OCI-LY3 (cell line): ENCODE results near the gene SMG7.

Source experiments
- H2AFZ ChIP-seq: fragments of 200-600, 300-600 bp; shearing (Covaris generic); 2 replicates; pipeline ENCODE4 v1.6.0; 2014; ENCODE audit warnings: antibody characterized with exemption, low read depth, low read length
- H3K27ac ChIP-seq: fragments of 200-600, 300-600 bp; sonication (generic); 2 replicates; pipeline ENCODE4 v1.5.1; 2014; ENCODE audit warnings: mild to moderate bottlenecking, low read length, moderate library complexity, mixed read lengths
- H3K27me3 ChIP-seq: fragments of 200-600, 300-600 bp; sonication (generic); 2 replicates; pipeline ENCODE4 v1.6.1; 2014; ENCODE audit warnings: low read depth, low read length, mixed read lengths
- H3K36me3 ChIP-seq: fragments of 200-600, 300-600 bp; sonication (generic); replicated peaks from 2 replicates; pipeline ENCODE3; 2014; ENCODE audit warnings: low read depth, low read length, mixed read lengths
- H3K4me1 ChIP-seq: fragments of 300-600, 200-600 bp; sonication (generic); 2 replicates; pipeline ENCODE4 v1.6.1; 2014; ENCODE audit warnings: low read length, mixed read lengths
- H3K4me2 ChIP-seq: fragments of 200-600, 300-600 bp; sonication (generic); 2 replicates; pipeline ENCODE4 v1.6.1; 2014; ENCODE audit warnings: low read length, mixed read lengths
- H3K4me3 ChIP-seq: fragments of 300-600, 200-600 bp; sonication (generic); 2 replicates; pipeline ENCODE4 v1.5.1; 2014; ENCODE audit warnings: antibody characterized with exemption, mild to moderate bottlenecking, low read length, moderate library complexity
- H3K79me2 ChIP-seq: fragments of 300-600, 200-600 bp; shearing (Covaris generic); 2 replicates; pipeline ENCODE4 v1.6.1; 2014; ENCODE audit warnings: mild to moderate bottlenecking, low read length, mixed read lengths
- H3K9ac ChIP-seq: fragments of 300-600, 200-600 bp; shearing (Covaris generic); 2 replicates; pipeline ENCODE4 v1.6.0; 2014; ENCODE audit warnings: mild to moderate bottlenecking, low read length, moderate library complexity
- H3K9me3 ChIP-seq: fragments of 200-600, 300-600 bp; shearing (Covaris generic); 2 replicates; pipeline ENCODE4 v1.6.1; 2014; ENCODE audit warnings: low read length, mixed read lengths; ENCODE audit not compliant: insufficient read depth
- H4K20me1 ChIP-seq: fragments of 200-600, 300-600 bp; sonication (generic); 2 replicates; pipeline ENCODE4 v1.6.1; 2016; ENCODE audit warnings: low read length, mixed read lengths; ENCODE audit not compliant: insufficient read depth
- CTCF ChIP-seq: fragments of 200-600, 300-600 bp; sonication (generic); IDR thresholded peaks from 2 replicates; pipeline ENCODE4 v1.5.1; 2014; ENCODE audit warnings: antibody characterized with exemption, low read length, low read depth
- EZH2phosphoT487 ChIP-seq: fragments of 200-600 bp; shearing (Covaris generic); IDR thresholded peaks from 2 replicates; pipeline ENCODE4 v1.6.1; 2018; ENCODE audit warnings: antibody characterized with exemption, mixed run types, low read depth

The SMG7 gene

GRCh38 chr1:183559061-183559460, 86.8 kb downstream of the SMG7 start:
- TF ChIP-seq CTCF (no peak), EZH2phosphoT487 (no peak)
- H3K36me3 ChIP-seq, result peaks cover 87% of the 10 kb centered on the region

GRCh38 chr1:183562701-183563100, 90.4 kb downstream of the SMG7 start:
- H3K9ac ChIP-seq, result no peak overlapping the region
- TF ChIP-seq CTCF (no peak), EZH2phosphoT487 (no peak)
- H3K4me2 ChIP-seq, result no peak overlapping the region
- H3K79me2 ChIP-seq, result peaks cover 36% of the 10 kb centered on the region
- no peak overlapping the region for H3K27ac ChIP-seq
- H3K4me1 ChIP-seq, result peaks cover 5% of the 10 kb centered on the region
- H4K20me1 ChIP-seq, result peaks cover 24% of the 10 kb centered on the region; the same call in 1 of the 2 replicates
- no peaks in the 10 kb centered on the region for H3K9me3 ChIP-seq
- no peaks in the 10 kb centered on the region for H3K27me3 ChIP-seq
- H2AFZ ChIP-seq, result no peak overlapping the region
- H3K4me3 ChIP-seq, result no peak overlapping the region
- peaks cover 86% of the 10 kb centered on the region for H3K36me3 ChIP-seq

More at GRCh38 chr1:183559061-183559460, 86.8 kb downstream of the SMG7 start:
- Histone ChIP-seq H2AFZ (no peak overlapping the region), H3K9me3 (no peaks in the 10 kb centered on the region), H3K9ac (no peak overlapping the region), H3K4me2 (no peak overlapping the region), H3K4me3 (no peak overlapping the region), H3K27me3 (no peaks in the 10 kb centered on the region), H3K27ac (no peak overlapping the region), H3K79me2 (peaks cover 22% of the 10 kb centered on the region), H4K20me1 (peaks cover 23% of the 10 kb centered on the region; the same call in 1 of the 2 replicates), H3K4me1 (no peaks in the 10 kb centered on the region)

GRCh38 chr1:183565261-183565660, 93.0 kb downstream of the SMG7 start:
- Histone ChIP-seq H3K4me3 (no peak overlapping the region), H3K9ac (no peak overlapping the region), H3K27ac (no peak overlapping the region), H3K79me2 (peaks cover 46% of the 10 kb centered on the region), H3K4me2 (no peak overlapping the region), H3K4me1 (peaks cover 29% of the 10 kb centered on the region), H2AFZ (no peak overlapping the region), H4K20me1 (peaks cover 32% of the 10 kb centered on the region; the same call in 1 of the 2 replicates), H3K9me3 (no peaks in the 10 kb centered on the region), H3K36me3 (peaks cover 90% of the 10 kb centered on the region), H3K27me3 (no peaks in the 10 kb centered on the region)
- no peak for TF ChIP-seq EZH2phosphoT487
- no peak for TF ChIP-seq CTCF

GRCh38 chr1:183566026-183566425, 93.7 kb downstream of the SMG7 start:
- Histone ChIP-seq H2AFZ (no peak overlapping the region), H3K4me3 (no peak overlapping the region), H3K27ac (no peak overlapping the region), H4K20me1 (peaks cover 32% of the 10 kb centered on the region; the same call in 1 of the 2 replicates), H3K27me3 (no peaks in the 10 kb centered on the region), H3K9ac (no peak overlapping the region), H3K9me3 (no peaks in the 10 kb centered on the region), H3K79me2 (peaks cover 46% of the 10 kb centered on the region), H3K4me1 (peaks cover 34% of the 10 kb centered on the region), H3K4me2 (no peak overlapping the region), H3K36me3 (peaks cover 89% of the 10 kb centered on the region)
- TF ChIP-seq EZH2phosphoT487 (no peak), CTCF (no peak)
